AG04449 (cell line): ENCODE data around the gene DIS3L.
"Not testable (repeated sequence)": the region's sequence is repeated elsewhere in the genome, so short reads cannot be mapped to it uniquely, and the experiment has no call there.

Experiments used
- CTCF ChIA-PET: fragments of 350-600 bp; formaldehyde crosslinking; extraction: SDS; loops from one replicate; lab custom pipeline; 2021; ENCODE audit warnings: antibody characterized with exemption; lab: Yijun Ruan, JAX
- POLR2A ChIA-PET: fragments of 400-600, 350-600 bp; formaldehyde crosslinking; extraction: SDS; loops from one replicate; lab custom pipeline; 2020; ENCODE audit warnings: antibody characterized with exemption, inconsistent platforms; lab: Yijun Ruan, JAX
- DNase-seq: peaks from one replicate; pipeline ENCODE4 v3.0.0-alpha.2; 2010; ENCODE audit warnings: low read depth, low spot score
- H3K4me3 ChIP-seq: 2 replicates; pipeline ENCODE4 v1.5.1; 2011; ENCODE audit warnings: low read depth, mild to moderate bottlenecking, control low read depth, low read length
- TF ChIP-seq, protein P1 (sequence below): IDR thresholded peaks from one replicate; pipeline ENCODE4 v1.5.1; 2011; ENCODE audit warnings: mild to moderate bottlenecking, moderate library complexity, low read length, control low read depth, inconsistent platforms; ENCODE audit not compliant: insufficient read depth; ENCODE audit errors: missing control alignments

Gene DIS3L

DNA sequence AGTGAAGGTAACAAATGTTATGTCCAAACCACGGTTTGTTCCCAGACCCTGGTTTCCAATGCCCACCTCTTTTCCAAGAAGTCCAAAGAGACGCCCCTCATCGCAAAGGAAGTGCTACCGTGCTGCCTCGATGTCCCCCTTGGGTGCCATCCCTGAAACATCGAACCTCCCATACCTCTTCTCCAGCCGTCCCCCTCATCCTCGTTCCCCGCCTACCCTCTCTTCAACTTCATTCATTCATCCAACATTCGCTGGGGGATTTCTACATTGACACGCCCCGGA lies 62.6 kb downstream of the DIS3L start:
- ChIA-PET POLR2A (no interaction called here), CTCF (interaction anchor here (3.6 kb wide), 1 partner anchor 143 kb away, joined by 22 read pairs; the partner anchor contains the start of gene SNAPC5)
- TF ChIP-seq, protein P1, sequence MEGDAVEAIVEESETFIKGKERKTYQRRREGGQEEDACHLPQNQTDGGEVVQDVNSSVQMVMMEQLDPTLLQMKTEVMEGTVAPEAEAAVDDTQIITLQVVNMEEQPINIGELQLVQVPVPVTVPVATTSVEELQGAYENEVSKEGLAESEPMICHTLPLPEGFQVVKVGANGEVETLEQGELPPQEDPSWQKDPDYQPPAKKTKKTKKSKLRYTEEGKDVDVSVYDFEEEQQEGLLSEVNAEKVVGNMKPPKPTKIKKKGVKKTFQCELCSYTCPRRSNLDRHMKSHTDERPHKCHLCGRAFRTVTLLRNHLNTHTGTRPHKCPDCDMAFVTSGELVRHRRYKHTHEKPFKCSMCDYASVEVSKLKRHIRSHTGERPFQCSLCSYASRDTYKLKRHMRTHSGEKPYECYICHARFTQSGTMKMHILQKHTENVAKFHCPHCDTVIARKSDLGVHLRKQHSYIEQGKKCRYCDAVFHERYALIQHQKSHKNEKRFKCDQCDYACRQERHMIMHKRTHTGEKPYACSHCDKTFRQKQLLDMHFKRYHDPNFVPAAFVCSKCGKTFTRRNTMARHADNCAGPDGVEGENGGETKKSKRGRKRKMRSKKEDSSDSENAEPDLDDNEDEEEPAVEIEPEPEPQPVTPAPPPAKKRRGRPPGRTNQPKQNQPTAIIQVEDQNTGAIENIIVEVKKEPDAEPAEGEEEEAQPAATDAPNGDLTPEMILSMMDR: no peak
- peak overlapping the region; percentile 88 for H3K4me3 ChIP-seq
- no peak for DNase-seq

GRCh38 chr15:66356359-66357236 lies 63.2 kb downstream of the DIS3L start, which contains the start of gene TIPIN:
TIPIN (minus strand) TSS chr15:66356685; CDS start chr15:66352947, 3,738 bp downstream.
- ChIA-PET POLR2A (interaction anchor here (1.1 kb wide), 1 partner anchor 149 kb away, joined by 4 read pairs; the partner anchor contains the start of gene ZWILCH), CTCF (interaction anchor here (1.2 to 3.6 kb wide), 2 partner anchors 142 kb away, joined by 4 to 22 read pairs; partner anchors contain the start of gene SNAPC5)
- peak; percentile 70 for DNase-seq
- TF ChIP-seq, protein P1: no peak
- peak within 1 kb of the TSS; percentile 88 for H3K4me3 ChIP-seq

DNA sequence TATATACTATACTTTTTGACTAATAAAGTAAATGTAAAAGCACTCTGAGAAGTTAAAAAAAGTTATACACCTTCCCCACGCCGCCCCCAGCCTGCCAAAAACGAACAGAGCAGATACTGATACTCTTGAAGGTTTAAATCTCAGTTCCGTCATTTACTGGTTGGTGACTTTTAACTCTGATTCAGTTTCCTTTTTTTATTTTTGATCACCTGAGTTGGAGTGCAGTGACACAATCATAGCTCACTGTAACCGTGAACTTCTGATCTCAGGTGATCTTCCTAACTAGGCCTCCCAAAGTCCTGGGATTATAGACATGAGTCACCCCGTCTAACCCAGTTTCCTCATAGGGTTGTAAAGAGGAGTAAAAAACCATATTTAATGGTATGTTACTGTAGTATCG lies 66.4 kb downstream of the DIS3L start:
- no peak overlapping the region for H3K4me3 ChIP-seq
- POLR2A ChIA-PET: no interaction called here
- CTCF ChIA-PET: no interaction called here
- TF ChIP-seq, protein P1: no peak
- DNase-seq: no peak

DNA sequence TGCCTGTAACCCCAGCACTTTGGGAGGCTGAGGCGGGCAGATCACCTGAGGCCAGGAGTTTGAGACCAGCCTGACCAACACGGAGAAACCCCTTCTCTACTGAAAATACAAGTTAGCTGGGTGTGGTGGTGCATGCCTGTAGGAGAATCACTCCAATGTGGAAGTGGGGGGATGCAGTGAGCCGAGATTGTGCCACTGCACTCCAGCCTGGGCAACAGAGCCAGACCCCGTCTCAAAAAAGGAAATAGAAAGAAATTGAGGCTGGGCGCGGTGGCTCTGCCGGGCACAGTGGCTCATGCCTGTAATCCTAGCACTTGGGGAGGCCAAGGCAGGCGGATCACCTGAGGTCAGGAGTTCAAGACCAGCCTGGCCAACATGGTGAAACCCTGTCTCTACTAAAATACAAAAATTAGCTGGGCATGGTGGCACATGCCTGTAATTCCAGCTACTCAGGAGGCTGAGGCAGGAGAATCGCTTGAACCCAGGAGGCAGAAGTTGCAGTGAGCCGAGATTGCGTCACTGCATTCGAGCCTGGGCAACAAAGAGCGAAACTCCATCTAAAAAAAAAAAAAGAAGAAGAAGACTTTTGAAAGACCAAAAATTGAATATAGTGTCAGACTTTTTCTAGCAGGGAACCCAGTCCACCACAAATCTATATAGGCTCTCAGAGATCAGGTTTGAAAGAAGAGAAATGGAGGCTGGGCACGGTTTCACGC lies 68.5 kb downstream of the DIS3L start:
- CTCF ChIA-PET: interaction anchor here (1.2 kb wide), 1 partner anchor 136 kb away, joined by 3 read pairs; the partner anchor contains the start of gene SNAPC5
- H3K4me3 ChIP-seq, DNase-seq, POLR2A ChIA-PET: not testable (repeated sequence)

- ChIA-PET CTCF (no interaction called here), POLR2A (no interaction called here)
- TF ChIP-seq, protein P1: no peak
- H3K4me3 ChIP-seq: no peak overlapping the region
- DNase-seq: no peak
These were observed 69.4 kb downstream of the DIS3L start for GRCh38 chr15:66362776-66363175.

- DNase-seq: no peak
- H3K4me3 ChIP-seq: no peak overlapping the region
- TF ChIP-seq, protein P1: no peak
- POLR2A ChIA-PET: no interaction called here
- CTCF ChIA-PET: interaction anchor here (1.3 kb wide), 1 partner anchor 22 kb away, joined by 5 read pairs; no protein-coding TSS in a partner anchor
These were observed 71.7 kb downstream of the DIS3L start for GRCh38 chr15:66364944-66365528.
